Measurements from ENCODE around the gene NKTR. TPM values are rescaled to one million over a fixed set of nuclear protein-coding genes. Genes with fewer than 3 reads are reported as not detected.

The NKTR gene
- total and polyA plus RNA-seq, 9 donors: 26.2 to 114 (median 79.8) TPM

DNA sequence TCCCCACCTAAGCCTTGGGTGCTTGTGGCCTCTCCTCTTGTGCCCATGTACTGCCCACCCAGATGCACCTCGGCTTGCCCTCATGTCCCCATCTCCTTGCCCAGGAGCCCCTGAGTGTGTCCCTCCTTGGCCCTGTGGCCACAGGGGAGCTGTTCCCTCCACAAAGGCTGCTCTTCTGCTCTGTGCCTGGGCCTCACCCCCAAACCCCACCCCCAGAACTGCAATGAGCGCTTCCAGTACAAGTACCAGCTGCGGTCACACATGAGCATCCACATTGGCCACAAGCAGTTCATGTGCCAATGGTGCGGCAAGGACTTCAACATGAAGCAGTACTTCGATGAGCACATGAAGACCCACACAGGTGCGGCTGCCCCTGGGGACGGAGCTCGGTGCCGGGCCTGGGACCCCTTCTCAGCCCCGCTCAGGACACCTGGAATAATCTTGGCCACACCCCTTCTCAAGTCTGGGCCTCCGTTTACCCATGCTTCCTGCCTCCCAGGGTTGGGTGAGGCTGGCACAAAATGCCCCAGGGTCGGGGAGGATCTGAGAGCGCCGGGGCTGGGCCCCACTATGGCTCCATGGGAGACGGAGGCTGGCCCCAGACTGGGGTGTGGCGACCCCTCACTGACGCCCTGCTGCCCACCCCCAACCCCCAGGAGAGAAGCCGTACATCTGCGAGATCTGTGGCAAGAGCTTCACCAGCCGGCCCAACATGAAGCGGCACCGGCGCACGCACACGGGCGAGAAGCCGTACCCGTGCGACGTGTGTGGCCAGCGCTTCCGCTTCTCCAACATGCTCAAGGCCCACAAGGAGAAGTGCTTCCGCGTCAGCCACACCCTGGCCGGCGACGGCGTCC is 63.3 kb downstream of the NKTR start:
- no peaks in the 10 kb centered on the region for H3K9me3 ChIP-seq
- 82 to 89% (median 88%) methylated on average over 38 of the region's 38 CpGs for WGBS, 3 donors
- H3K27ac ChIP-seq: no peak overlapping the region
- no peak overlapping the region for H3K4me3 ChIP-seq
- intact Hi-C loops (cut with DNase I): no loop called here
- peaks cover 11% of the 10 kb centered on the region for H3K4me1 ChIP-seq (ENCODE audit: insufficient read depth)
- no peaks in the 10 kb centered on the region for H3K36me3 ChIP-seq
- no peaks in the 10 kb centered on the region for H3K27me3 ChIP-seq
- TF ChIP-seq EP300 (IDR thresholded peaks at IDR 0.05): no peak
- TF ChIP-seq, protein P1, sequence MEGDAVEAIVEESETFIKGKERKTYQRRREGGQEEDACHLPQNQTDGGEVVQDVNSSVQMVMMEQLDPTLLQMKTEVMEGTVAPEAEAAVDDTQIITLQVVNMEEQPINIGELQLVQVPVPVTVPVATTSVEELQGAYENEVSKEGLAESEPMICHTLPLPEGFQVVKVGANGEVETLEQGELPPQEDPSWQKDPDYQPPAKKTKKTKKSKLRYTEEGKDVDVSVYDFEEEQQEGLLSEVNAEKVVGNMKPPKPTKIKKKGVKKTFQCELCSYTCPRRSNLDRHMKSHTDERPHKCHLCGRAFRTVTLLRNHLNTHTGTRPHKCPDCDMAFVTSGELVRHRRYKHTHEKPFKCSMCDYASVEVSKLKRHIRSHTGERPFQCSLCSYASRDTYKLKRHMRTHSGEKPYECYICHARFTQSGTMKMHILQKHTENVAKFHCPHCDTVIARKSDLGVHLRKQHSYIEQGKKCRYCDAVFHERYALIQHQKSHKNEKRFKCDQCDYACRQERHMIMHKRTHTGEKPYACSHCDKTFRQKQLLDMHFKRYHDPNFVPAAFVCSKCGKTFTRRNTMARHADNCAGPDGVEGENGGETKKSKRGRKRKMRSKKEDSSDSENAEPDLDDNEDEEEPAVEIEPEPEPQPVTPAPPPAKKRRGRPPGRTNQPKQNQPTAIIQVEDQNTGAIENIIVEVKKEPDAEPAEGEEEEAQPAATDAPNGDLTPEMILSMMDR (IDR thresholded peaks at IDR 0.05): no peak
- no peak for TF ChIP-seq POLR2A (IDR thresholded peaks at IDR 0.05)
- no peak for DNase-seq

DNA sequence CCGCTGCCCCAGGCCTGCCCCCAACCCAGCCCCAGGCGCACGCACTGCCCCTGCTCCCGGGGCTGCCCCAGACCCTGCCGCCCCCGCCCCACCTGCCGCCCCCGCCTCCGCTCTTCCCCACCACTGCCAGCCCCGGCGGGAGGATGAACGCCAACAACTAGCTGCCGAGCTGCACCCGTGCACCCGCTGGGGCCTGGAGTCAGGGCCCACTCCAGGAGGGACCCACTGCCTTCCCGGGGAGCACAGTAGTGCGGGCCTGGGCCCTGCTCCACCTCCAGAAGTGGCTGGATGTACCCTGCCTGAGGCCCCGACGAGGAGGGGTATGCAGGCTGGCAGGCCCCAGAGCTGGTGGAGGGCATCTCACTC is 63.9 kb downstream of the NKTR start:
- Histone ChIP-seq H3K27ac (no peak overlapping the region), H3K9me3 (no peaks in the 10 kb centered on the region), H3K4me3 (no peak overlapping the region), H3K36me3 (no peaks in the 10 kb centered on the region), H3K27me3 (no peaks in the 10 kb centered on the region), H3K4me1 (ENCODE audit: insufficient read depth) (peaks cover 11% of the 10 kb centered on the region)
- TF ChIP-seq EP300 (IDR thresholded peaks at IDR 0.05): no peak
- no peak for TF ChIP-seq POLR2A (IDR thresholded peaks at IDR 0.05)
- TF ChIP-seq, protein P1 (IDR thresholded peaks at IDR 0.05): no peak
- no peak for DNase-seq
- WGBS, 3 donors: 69 to 83% (median 74%) methylated on average over 11 to 19 of the region's 19 CpGs
- intact Hi-C loops (cut with DNase I): no loop called here

GRCh38 chr3:42665050-42665878 is 64.8 kb downstream of the NKTR start:
- Histone ChIP-seq H3K27me3 (no peaks in the 10 kb centered on the region), H3K27ac (no peak overlapping the region), H3K9me3 (no peaks in the 10 kb centered on the region), H3K4me1 (ENCODE audit: insufficient read depth) (peaks cover 11% of the 10 kb centered on the region), H3K36me3 (no peaks in the 10 kb centered on the region), H3K4me3 (no peak overlapping the region)
- TF ChIP-seq EP300 (IDR thresholded peaks at IDR 0.05): no peak
- TF ChIP-seq POLR2A (IDR thresholded peaks at IDR 0.05): no peak
- TF ChIP-seq, protein P1 (IDR thresholded peaks at IDR 0.05): no peak
- DNase-seq: peak in 1 of 5 donors; percentile 39
- 78 to 83% (median 80%) methylated on average over 14 to 15 of the region's 15 CpGs for WGBS, 3 donors
- intact Hi-C loops (cut with DNase I): no loop called here

GRCh38 chr3:42666022-42666421 is 65.5 kb downstream of the NKTR start:
- DNase-seq: peak in 1 of 5 donors; percentile 34
- intact Hi-C loops (cut with DNase I): no loop called here
- Histone ChIP-seq H3K27me3 (no peaks in the 10 kb centered on the region), H3K27ac (peak overlapping the region; percentile 20 to 34), H3K4me1 (ENCODE audit: insufficient read depth) (peaks cover 11% of the 10 kb centered on the region), H3K36me3 (no peaks in the 10 kb centered on the region), H3K4me3 (no peak overlapping the region), H3K9me3 (no peaks in the 10 kb centered on the region)
- 53 to 61% (median 56%) methylated on average over 8 of the region's 8 CpGs for WGBS, 3 donors
- TF ChIP-seq, protein P1 (IDR thresholded peaks at IDR 0.05): no peak
- TF ChIP-seq EP300 (IDR thresholded peaks at IDR 0.05) (no peak), POLR2A (IDR thresholded peaks at IDR 0.05) (no peak)
